ENCODE measurements around the gene BTF3L4.
A peak's percentile ranks its signal among the peaks of the same experiment; 100 is the strongest.
"Not testable (repeated sequence)": the region's sequence is repeated elsewhere in the genome, so short reads cannot be mapped to it uniquely, and the experiment has no call there.

The BTF3L4 gene

DNA sequence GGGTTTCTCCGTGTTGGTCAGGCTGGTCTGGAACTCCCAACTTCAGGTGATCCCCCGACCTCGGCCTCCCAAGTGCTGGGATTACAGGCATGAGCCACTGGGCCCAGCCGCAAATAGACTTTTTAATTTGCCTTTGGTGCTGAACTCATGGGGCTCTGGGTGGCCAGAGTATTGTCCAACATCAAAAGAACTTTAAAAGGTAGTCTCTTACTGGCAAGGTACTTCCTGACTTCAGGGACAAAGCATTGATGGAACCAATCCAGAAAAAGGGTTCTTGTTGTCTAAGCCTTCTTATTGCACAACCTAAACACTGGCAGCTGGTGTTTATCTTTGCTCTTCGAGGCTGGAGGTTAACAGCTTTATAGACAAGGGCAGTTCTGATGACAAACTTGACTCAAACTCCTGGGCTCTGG is 18.7 kb upstream of the BTF3L4 start:
- no peak for DNase-seq
- no peak overlapping the region for H3K4me3 ChIP-seq (ENCODE audit: low read depth, low read length)
- in situ Hi-C loops (cut with HindIII; ENCODE audit: low pct_ligation_motif_present, low sequenced_read_pairs): no loop called here
- H3K27ac ChIP-seq: no peak overlapping the region
- no peaks in the 10 kb centered on the region for H3K27me3 ChIP-seq (replicated peaks)
- H3K36me3 ChIP-seq (replicated peaks): peaks cover 3% of the 10 kb centered on the region
- TF ChIP-seq, protein P1, sequence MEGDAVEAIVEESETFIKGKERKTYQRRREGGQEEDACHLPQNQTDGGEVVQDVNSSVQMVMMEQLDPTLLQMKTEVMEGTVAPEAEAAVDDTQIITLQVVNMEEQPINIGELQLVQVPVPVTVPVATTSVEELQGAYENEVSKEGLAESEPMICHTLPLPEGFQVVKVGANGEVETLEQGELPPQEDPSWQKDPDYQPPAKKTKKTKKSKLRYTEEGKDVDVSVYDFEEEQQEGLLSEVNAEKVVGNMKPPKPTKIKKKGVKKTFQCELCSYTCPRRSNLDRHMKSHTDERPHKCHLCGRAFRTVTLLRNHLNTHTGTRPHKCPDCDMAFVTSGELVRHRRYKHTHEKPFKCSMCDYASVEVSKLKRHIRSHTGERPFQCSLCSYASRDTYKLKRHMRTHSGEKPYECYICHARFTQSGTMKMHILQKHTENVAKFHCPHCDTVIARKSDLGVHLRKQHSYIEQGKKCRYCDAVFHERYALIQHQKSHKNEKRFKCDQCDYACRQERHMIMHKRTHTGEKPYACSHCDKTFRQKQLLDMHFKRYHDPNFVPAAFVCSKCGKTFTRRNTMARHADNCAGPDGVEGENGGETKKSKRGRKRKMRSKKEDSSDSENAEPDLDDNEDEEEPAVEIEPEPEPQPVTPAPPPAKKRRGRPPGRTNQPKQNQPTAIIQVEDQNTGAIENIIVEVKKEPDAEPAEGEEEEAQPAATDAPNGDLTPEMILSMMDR (IDR thresholded peaks at IDR 0.05; ENCODE audit: low read depth, low read length, missing control alignments): no peak

DNA sequence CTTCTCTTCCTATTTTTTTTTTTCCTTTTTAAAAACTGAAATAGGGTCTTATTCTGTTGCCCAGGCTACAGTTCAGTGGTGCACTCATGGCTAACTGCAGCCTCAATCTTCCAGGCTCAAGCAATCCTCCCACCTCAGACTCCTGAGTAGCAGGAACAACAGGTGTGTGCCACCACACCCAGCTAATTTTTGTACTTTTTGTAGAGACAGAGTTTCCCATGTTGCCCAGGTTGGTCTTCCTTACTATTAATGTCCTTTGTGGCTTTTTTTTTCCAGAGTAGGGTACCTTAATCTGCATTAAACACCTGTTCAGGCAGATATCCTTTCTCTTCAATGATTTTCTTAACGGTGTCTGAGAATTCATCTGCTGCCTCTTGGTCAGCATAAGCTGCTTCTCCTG is 18.2 kb upstream of the BTF3L4 start:
- H3K27ac ChIP-seq: no peak overlapping the region
- TF ChIP-seq, protein P1 (IDR thresholded peaks at IDR 0.05; ENCODE audit: low read depth, low read length, missing control alignments): no peak
- no peak overlapping the region for H3K4me3 ChIP-seq (ENCODE audit: low read depth, low read length)
- peaks cover 3% of the 10 kb centered on the region for H3K36me3 ChIP-seq (replicated peaks)
- in situ Hi-C loops (cut with HindIII; ENCODE audit: low pct_ligation_motif_present, low sequenced_read_pairs): no loop called here
- H3K27me3 ChIP-seq (replicated peaks): no peaks in the 10 kb centered on the region
- DNase-seq: no peak

DNA sequence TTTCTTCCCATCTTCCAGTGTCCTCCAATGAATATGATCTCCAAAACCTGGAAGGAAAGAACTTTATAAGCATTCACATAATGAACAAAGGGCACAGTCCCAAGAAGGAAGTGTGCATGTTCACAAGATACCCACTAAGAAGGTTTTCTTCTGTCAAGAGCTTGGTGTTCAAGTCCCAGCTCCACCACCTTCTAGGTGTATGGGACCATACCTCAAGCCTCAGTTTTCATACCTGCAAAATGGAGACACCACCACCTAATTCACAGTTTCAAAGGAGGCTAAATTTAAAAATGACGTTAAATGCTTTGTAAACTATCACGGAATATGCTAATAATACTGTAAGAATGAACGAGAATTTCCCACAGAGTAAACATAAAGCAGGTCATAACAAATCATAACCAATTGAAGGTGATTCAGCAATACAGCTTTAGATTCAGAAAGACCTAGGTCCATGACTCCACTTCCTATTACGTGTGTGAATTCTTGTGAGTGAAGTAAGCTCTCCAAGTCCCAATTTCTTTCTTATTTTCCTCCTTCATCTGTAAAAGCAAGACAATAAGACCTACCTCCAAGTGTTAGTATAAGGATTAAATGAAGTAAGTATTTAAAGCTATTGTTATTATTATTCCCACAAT is 14.4 kb upstream of the BTF3L4 start:
- H3K27ac ChIP-seq: no peak overlapping the region
- H3K4me3 ChIP-seq (ENCODE audit: low read depth, low read length): no peak overlapping the region
- in situ Hi-C loops (cut with HindIII; ENCODE audit: low pct_ligation_motif_present, low sequenced_read_pairs): no loop called here
- TF ChIP-seq, protein P1 (IDR thresholded peaks at IDR 0.05; ENCODE audit: low read depth, low read length, missing control alignments): no peak
- no peak for DNase-seq
- peaks cover 3% of the 10 kb centered on the region for H3K36me3 ChIP-seq (replicated peaks)
- no peaks in the 10 kb centered on the region for H3K27me3 ChIP-seq (replicated peaks)

DNA sequence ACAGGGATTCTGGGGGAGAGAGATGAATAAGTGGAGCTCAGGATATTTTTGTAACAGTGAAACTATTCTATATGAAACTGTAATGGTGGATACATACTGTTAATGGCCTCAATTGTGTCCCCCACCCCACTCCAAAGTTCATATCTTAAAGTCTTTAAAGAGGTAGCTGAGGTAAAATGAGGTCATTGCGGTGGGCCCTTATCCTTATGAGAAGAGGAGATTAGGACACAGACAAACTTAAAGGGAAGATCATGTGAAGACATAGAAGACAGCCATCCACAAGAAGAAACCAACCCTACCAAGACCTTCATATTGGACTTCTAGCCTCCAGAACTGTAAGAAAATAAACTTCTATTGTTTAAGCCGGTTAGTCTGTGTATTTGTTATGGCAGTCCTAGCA is 10.9 kb upstream of the BTF3L4 start:
- no peak overlapping the region for H3K27ac ChIP-seq
- H3K27me3 ChIP-seq (replicated peaks): no peaks in the 10 kb centered on the region
- in situ Hi-C loops (cut with HindIII; ENCODE audit: low pct_ligation_motif_present, low sequenced_read_pairs): no loop called here
- no peak for DNase-seq
- TF ChIP-seq, protein P1 (IDR thresholded peaks at IDR 0.05; ENCODE audit: low read depth, low read length, missing control alignments): no peak
- no peak overlapping the region for H3K4me3 ChIP-seq (ENCODE audit: low read depth, low read length)
- H3K36me3 ChIP-seq (replicated peaks): no peaks in the 10 kb centered on the region

DNA sequence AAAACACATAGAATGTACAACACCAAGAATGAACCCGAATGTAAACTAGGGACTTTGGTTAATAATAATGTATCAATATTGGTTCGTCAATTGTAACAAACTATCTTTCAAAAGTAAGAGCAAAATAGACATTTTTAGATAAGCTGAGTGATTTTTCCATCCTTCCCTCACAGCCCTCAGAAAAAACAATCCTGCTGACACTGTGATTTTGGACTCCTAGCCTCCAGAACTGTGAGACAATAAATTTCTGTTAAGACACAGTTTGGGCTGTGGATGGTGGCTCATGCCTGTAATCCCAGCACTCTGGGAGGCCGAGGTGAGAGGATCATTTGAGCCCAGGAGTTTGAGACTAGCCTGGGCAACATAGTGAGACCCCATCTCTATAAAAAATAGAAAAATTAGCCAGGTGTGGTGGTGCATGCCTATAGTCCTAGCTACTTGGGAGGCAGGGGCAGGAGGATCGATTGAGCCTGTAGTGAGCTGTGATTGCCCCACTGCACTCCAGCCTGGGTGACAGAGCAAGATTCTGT is 10.4 kb upstream of the BTF3L4 start:
- H3K36me3 ChIP-seq (replicated peaks); H3K27me3 ChIP-seq (replicated peaks); in situ Hi-C loops (cut with HindIII; ENCODE audit: low pct_ligation_motif_present, low sequenced_read_pairs); H3K27ac ChIP-seq; H3K4me3 ChIP-seq (ENCODE audit: low read depth, low read length); DNase-seq: not testable (repeated sequence)

DNA sequence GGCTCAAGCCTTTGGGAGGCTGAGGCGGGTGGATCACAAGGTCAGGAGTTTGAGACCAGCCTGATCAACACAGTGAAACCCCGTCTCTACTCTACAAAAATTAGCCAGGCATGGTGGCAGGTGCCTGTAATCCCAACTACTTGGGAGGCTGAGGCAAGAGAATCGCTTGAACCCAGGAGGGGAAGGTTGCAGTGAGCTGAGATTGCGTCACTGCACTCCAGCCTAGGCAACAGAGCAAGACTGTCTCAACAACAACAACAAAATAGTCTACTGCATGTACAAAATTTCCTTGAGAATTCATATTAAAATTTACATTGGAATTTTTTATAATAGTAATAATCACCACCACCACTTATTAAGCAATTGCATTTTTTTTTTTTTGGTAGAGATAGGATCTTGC is 6.8 kb upstream of the BTF3L4 start:
- H3K4me3 ChIP-seq (ENCODE audit: low read depth, low read length); H3K27ac ChIP-seq; H3K36me3 ChIP-seq (replicated peaks); H3K27me3 ChIP-seq (replicated peaks); in situ Hi-C loops (cut with HindIII; ENCODE audit: low pct_ligation_motif_present, low sequenced_read_pairs); DNase-seq: not testable (repeated sequence)

DNA sequence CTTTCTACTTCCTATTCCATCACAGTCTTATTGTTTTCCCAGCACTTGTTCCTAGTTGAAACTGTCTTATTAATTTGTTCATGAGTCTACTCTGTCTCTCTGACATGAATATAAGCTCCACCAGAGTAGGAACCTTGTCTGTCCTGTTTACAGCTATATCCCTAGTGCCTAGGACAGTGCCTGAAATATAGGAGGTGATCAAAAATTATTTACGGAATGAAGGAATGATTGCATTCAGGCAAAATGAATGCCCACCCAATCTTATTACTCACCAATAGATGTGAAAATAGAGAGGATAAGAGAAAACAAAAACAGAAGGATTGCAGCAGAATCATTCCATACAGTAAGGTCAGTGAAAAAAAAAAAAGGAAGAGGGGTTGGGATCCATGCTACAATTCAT is 2.2 kb upstream of the BTF3L4 start:
- in situ Hi-C loops (cut with HindIII; ENCODE audit: low pct_ligation_motif_present, low sequenced_read_pairs): no loop called here
- no peaks in the 10 kb centered on the region for H3K27me3 ChIP-seq (replicated peaks)
- H3K27ac ChIP-seq: no peak overlapping the region
- H3K4me3 ChIP-seq (ENCODE audit: low read depth, low read length): peak overlapping the region; percentile 89
- no peak for DNase-seq
- TF ChIP-seq, protein P1 (IDR thresholded peaks at IDR 0.05; ENCODE audit: low read depth, low read length, missing control alignments): no peak
- H3K36me3 ChIP-seq (replicated peaks): peaks cover 2% of the 10 kb centered on the region

Data from brain microvascular endothelial cell (primary cell).